Right forelimb (tissue), 1 donor: Measurements from ENCODE around the gene RCN1.
"Not testable (repeated sequence)": the region's sequence is repeated elsewhere in the genome, so short reads cannot be mapped to it uniquely, and the experiment has no call there.

Experiments
- DNase-seq: peaks from one replicate; pipeline ENCODE4 v3.0.0-alpha.2; 2018

Gene RCN1

DNA sequence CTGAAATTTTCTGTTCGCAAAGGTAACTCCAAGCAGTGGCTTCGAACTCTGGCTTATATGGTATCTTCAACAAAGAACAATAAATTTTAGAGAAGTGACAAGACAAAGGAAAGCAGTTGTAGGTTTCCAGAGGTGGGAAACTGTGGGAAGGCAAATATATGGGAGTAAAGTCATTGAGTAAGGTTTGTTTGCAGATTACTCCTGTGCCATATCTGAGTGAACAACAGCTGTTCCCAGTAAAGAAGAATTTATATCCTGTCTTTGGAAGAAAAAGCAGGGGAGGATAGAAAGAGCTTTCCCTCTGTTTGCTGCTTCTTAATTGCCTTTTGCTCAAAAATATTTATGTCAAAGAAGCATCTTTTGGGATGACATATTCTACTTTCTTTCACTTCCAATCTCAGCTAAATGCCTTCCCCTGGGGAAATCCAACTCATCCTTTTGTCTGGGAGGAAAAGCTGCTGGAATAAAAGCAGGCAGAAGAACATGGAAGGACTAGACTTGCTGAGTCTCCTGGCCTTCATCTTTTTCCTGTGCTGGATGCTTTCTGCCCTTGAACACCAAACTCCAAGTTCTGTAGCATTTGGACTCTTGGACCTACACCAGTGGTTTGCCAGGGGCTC, 10.4 kb upstream of the RCN1 start:
- no peak for DNase-seq

DNA sequence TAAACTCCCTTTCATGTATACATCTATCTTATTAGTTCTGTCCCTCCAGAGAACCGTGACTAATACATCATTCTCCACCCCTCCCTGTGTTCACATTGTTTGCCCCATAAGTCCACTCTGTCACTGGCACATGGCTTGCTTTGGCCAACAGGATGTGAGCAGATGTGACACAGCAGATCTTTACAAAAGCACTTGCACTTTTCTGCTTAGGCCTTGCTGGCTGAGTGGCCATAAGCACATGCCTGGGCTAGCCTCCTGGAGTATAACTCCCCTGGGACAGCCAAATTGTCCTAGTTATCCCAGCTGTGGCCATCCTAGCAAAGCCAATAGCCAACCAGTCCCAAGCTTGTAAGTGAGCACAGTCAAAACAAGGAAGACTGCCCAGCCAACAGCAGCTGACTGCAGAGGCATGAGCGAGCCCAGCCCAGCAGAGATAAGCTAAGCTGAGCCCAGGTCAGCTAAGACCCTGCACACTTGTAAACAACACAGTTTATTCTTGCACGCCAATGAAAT, 9.7 kb upstream of the RCN1 start:
- DNase-seq, result no peak

- DNase-seq, result no peak
Measured at GRCh38 chr11:32081901-32082300, 9.0 kb upstream of the RCN1 start.

- DNase-seq, result no peak
Measured at GRCh38 chr11:32082346-32082986, 8.4 kb upstream of the RCN1 start.

DNA sequence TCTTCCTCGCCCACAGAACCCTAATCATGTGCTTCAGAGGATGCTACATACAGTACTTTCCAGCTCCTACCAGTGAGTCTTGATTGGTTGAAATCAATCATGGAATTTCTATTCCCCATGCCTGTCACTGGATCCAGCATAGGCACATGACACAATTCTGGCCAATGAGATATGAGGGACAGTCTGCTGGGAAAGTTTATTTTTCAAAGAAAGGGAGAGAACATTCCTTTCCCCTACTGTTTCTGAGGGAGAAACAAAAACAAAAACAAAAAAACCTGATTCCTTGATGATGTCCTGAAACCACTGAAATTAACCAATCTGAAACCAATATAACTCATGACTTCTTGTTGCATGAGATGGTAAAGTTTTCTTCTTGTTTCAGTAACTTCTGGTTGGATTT, 3.3 kb upstream of the RCN1 start:
- DNase-seq, result no peak

DNA sequence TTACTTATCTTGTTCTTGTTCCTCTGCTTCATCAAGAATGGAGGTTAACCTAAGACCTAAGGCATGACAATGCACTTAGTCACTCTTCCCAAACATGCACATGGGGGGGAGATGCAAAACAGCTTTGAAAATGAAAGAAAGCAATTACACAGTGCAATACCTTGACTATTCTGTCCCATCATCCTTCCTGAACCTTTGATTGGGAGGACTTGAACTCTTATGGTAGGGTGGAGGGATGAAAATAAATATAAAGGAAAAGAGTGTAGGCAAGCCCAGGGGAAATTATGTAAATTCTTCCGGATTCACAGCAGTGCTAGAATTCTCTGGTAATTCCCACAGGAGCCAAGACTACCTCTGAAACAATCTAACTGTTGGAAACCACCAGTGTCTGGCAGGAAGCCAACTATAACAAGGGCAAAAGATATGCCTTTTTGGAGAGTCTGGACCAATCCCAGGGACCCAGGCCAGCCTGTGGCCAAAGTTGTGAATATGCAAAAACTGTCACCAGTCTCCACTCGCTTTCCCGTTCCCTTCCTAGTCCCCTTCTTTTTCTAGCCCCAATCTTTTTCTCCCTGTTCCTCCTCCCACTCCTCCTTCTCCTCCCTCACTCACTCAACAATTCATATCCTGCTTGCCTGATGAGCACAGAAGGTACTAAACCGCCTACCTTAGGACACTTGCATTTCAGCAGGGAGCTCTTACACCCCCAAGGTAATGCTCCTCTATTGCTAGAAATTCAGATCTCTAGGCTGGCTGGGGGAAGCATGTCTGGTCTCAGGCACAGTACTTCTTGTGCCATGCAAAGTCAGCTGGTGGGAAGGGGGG, 2.5 kb upstream of the RCN1 start:
- DNase-seq, result no peak

DNA sequence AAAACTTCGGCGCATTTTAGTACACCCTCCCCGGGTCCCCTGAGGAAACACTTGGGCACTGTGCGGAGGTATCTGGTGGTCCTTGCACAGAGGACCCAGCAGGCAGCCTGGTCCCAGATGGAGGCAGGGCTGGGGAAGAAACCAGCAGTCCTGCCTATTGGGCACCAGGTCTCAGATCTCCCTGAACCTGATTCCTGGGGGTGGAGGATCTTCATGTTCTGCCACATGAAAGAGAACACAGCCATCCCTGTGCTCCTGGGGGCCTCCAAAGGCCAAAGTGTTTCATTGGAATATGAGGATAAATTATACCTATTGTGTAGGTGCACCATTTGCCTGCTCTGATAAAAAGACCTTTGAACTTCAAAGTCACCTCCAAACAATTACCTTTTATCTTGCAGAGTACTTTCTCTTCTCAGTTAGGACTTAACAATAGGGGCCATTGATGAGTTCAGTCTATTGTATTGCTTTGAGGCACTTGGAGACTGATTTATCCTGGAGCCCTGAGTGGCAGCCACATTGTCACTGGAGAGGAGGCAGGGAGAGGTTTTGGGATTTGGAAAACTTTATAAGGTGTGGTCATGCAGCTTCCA, 1.8 kb downstream of the RCN1 start:
- DNase-seq, result no peak

- no peak for DNase-seq
Measured at GRCh38 chr11:32094923-32095322, 4.0 kb downstream of the RCN1 start.

- DNase-seq, result no peak
Measured at GRCh38 chr11:32098142-32098903, 7.4 kb downstream of the RCN1 start.

DNA sequence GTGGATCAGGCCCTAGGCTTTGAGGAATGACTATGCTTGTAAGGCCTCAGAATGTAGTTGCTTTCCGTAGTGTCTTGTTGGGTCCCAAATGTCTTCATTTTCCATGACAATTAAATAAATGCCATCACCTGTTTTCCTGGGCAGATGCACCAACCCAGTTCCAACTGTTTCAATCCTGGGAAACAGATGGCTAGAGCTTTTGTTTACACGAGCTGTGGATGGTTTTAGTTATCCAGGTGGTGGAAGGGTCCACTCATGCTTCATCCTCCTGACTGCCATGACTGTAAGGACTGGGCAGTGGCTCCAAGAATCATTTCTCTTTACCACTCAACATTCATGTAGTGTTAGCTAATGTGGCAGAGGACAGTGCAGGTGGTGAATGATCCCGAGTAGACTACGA, 8.6 kb downstream of the RCN1 start:
- no peak for DNase-seq

GRCh38 chr11:32100495-32100894, 9.6 kb downstream of the RCN1 start:
- no peak for DNase-seq

DNA sequence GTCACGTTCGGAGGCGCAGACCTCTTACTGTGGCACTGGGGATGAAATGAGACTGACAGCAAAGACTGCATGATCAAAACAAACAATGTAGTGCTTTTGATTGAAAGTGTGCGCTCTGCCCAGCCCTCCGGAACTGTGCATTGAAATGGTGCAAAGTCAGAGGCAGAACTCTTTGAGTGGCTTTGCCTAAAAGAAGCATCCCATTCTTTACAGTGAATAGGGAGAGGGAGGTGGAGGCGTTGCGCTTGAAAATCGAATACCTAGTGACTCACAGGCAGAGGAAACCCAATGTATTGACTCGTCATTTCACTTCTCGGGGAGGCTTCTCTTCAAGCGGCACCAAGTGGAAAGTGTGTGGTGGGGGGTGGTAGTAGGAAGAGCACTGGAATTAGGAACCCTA, 10.9 kb downstream of the RCN1 start:
- no peak for DNase-seq

GRCh38 chr11:32103121-32103719, 12.3 kb downstream of the RCN1 start:
- not testable (repeated sequence) for DNase-seq

- DNase-seq, result no peak
Measured at GRCh38 chr11:32103941-32104340, 13.1 kb downstream of the RCN1 start.

GRCh38 chr11:32105871-32106560, 15.1 kb downstream of the RCN1 start:
- DNase-seq, result no peak

GRCh38 chr11:32107647-32108046, 16.8 kb downstream of the RCN1 start:
- DNase-seq, result no peak

- DNase-seq, result no peak
Measured at GRCh38 chr11:32108576-32108975, 17.7 kb downstream of the RCN1 start.

DNA sequence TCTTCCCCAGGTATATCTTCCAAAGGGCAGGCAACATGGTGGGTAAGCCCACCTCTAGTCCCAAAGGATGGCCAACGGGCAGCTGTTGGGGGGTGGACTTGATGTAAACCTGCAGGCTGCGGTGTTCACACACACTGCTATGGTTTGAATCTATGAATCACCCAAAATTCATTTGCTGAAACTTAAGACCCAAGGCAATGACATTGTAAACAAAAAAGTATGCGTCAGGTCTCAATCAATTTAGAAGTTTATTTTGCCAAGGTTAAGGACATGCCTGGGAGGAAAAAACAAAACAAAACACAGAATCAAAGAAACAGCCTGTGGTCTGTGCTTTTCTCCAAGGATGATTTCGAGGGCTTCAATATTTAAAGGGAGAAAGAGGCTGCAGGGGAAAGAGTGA, 18.3 kb downstream of the RCN1 start:
- DNase-seq, result no peak

GRCh38 chr11:32109592-32109991, 18.7 kb downstream of the RCN1 start:
- DNase-seq, result no peak

- DNase-seq, result no peak
Measured at GRCh38 chr11:32110795-32111194, 19.9 kb downstream of the RCN1 start.

DNA sequence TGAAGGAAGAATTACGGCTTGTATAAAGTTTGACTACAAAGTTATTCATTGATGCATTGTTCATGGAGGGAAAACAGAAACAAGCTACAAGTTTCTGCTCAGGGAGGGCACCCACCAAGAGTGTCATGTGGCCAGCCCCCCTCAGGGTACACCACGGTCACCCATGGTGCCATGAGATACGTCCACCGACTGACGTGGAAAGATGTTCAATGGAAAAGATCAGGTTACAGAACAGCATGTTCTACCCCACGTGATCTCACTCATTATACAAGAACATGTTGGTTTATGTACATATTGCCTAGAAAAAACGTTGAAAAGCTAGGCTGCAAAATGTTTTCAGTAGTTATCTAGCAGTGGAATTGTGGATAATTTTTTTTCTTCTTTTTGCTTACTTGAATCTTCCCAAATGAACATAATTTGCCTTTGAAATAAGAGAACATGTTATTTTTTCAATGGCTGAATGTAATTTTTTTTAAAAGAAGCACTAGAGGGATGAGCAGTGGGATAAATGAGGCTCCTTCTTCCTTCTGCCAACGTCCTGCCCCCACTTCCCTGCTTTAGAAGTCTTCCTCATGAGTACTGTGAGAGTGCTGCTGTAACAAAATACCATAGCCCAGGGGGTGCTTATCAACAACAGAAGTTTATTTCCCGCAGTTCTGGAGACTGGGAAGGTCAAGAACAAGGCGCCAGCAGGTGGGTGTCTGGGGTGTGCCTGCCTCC, 22.5 kb downstream of the RCN1 start:
- no peak for DNase-seq
